DMS153 (cell line): ENCODE results near the gene PCSK9.
"Not testable (repeated sequence)": the region's sequence is repeated elsewhere in the genome, so short reads cannot be mapped to it uniquely, and the experiment has no call there.

Experiments used
- DNase-seq: peaks from one replicate; lab custom pipeline; 2025; lab: John Stamatoyannopoulos, UW

PCSK9 gene

GRCh38 chr1:55010194-55010886, 29.0 kb upstream of the PCSK9 start:
- DNase-seq, result no peak

GRCh38 chr1:55010887-55011217, 28.5 kb upstream of the PCSK9 start:
- no peak for DNase-seq

- DNase-seq, result peak; percentile 63
Observed at GRCh38 chr1:55012661-55013060, 26.7 kb upstream of the PCSK9 start.

GRCh38 chr1:55015123-55015522, 24.2 kb upstream of the PCSK9 start:
- DNase-seq, result no peak

GRCh38 chr1:55015731-55016620, 23.4 kb upstream of the PCSK9 start:
- no peak for DNase-seq

GRCh38 chr1:55018395-55018794, 21.0 kb upstream of the PCSK9 start:
- DNase-seq, result no peak

- peak; percentile 91 for DNase-seq
Observed at GRCh38 chr1:55021942-55022546, 17.3 kb upstream of the PCSK9 start.

GRCh38 chr1:55024163-55024562, 15.2 kb upstream of the PCSK9 start:
- not testable (repeated sequence) for DNase-seq

- DNase-seq, result not testable (repeated sequence)
Observed at GRCh38 chr1:55026682-55027081, 12.7 kb upstream of the PCSK9 start.

- DNase-seq, result not testable (repeated sequence)
Observed at GRCh38 chr1:55031098-55031497, 8.2 kb upstream of the PCSK9 start.

GRCh38 chr1:55033265-55033614, 6.1 kb upstream of the PCSK9 start:
- DNase-seq, result no peak

GRCh38 chr1:55034476-55035133, 4.7 kb upstream of the PCSK9 start:
- no peak for DNase-seq

GRCh38 chr1:55035904-55036303, 3.4 kb upstream of the PCSK9 start:
- DNase-seq, result no peak

- DNase-seq, result no peak
Observed at GRCh38 chr1:55037733-55038551, 1.4 kb upstream of the PCSK9 start.

- DNase-seq, result no peak
Observed at GRCh38 chr1:55038552-55038838, 853 bp upstream of the PCSK9 start.

GRCh38 chr1:55038974-55039341, 390 bp upstream of the PCSK9 start:
- no peak for DNase-seq

GRCh38 chr1:55040083-55040932, 960 bp downstream of the PCSK9 start:
- DNase-seq, result no peak

GRCh38 chr1:55040933-55041494, 1.7 kb downstream of the PCSK9 start:
- no peak for DNase-seq

GRCh38 chr1:55041613-55042012, 2.3 kb downstream of the PCSK9 start:
- DNase-seq, result no peak

- DNase-seq, result no peak
Observed at GRCh38 chr1:55043011-55043410, 3.7 kb downstream of the PCSK9 start.

GRCh38 chr1:55043726-55044125, 4.4 kb downstream of the PCSK9 start:
- DNase-seq, result no peak
